SU-DHL-6 (cell line): Measurements from ENCODE around the gene ZNF532.

Source experiments
- CTCF ChIP-seq: fragments of 200-600 bp; sonication (generic); IDR thresholded peaks from one replicate; pipeline ENCODE4 v1.5.1; 2017; ENCODE audit warnings: antibody characterized with exemption, mild to moderate bottlenecking, low read length, moderate library complexity; ENCODE audit not compliant: insufficient read depth, poor library complexity, severe bottlenecking
- EZH2phosphoT487 ChIP-seq: fragments of 200-600 bp; sonication (generic), shearing (Covaris generic); conservative IDR thresholded peaks from 2 replicates; pipeline ENCODE4 v1.6.1; 2018; ENCODE audit warnings: mild to moderate bottlenecking, antibody characterized with exemption, low read length, moderate library complexity, mixed read lengths

DNA sequence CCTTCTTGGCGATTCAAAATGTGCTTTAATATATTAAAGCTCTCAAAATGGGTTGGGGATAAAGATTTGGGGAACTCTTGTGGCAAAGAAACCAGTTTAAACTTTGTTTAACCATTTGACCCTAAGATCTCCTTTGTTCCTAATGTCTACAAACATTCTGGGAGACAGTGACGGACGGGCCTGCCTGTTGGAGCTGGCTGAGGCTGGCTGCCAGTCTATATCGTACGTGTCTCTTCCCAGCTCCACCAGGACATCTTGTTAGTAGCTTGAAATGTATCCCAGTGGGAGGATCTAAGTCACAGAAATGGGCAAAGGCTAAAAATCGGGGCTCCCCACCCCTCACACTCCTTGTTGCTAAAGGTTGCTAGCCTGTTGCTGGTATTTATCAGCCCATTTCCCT, 30.7 kb downstream of the ZNF532 start:
- TF ChIP-seq CTCF (no peak), EZH2phosphoT487 (no peak)
